HG03135 (cell line): ENCODE results near the gene GDPD2.

Experiments
- ATAC-seq: cut with Tn5 transposase; IDR thresholded peaks from one replicate; pipeline ENCODE4 v1.9.1; 2021; ENCODE audit warnings: mild to moderate bottlenecking, moderate library complexity; ENCODE audit not compliant: unreplicated experiment

Gene GDPD2

DNA sequence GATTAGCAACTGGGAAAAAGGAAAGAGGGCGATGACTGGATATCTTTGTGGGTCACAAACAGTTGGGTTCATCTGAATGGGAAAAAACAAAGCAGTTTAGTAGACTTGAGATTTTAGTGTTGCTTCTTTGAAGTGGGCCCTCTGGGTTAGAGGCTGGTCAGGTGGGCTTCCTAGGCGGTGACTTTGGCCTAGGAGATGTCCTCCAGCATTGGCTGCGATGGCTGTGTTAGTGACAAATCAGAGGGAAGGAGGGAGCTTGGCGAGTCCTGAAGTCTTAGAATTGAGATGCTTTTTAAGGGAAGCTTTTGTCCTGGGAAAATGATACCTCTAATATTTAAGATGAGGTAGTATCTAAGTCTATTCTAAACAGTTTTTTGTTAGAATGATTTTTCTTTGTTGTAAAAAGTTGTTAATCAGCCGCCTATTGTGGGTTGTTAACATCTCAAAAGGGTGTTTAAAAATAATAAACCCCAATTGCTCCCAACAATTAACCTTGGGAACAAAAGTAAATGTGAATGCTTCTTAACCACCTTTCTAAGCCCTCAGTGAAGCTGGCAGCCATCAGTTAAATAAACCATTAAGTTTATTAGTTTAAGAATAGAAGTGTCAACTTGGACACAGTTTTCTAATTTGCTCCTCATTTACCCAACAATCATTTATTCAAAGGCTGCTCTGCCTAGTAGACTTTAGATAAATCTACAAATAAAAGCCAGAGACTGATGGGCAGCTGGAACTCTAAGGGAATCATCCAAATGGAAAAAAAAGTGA is 53.2 kb downstream of the GDPD2 start:
- ATAC-seq, result no peak

DNA sequence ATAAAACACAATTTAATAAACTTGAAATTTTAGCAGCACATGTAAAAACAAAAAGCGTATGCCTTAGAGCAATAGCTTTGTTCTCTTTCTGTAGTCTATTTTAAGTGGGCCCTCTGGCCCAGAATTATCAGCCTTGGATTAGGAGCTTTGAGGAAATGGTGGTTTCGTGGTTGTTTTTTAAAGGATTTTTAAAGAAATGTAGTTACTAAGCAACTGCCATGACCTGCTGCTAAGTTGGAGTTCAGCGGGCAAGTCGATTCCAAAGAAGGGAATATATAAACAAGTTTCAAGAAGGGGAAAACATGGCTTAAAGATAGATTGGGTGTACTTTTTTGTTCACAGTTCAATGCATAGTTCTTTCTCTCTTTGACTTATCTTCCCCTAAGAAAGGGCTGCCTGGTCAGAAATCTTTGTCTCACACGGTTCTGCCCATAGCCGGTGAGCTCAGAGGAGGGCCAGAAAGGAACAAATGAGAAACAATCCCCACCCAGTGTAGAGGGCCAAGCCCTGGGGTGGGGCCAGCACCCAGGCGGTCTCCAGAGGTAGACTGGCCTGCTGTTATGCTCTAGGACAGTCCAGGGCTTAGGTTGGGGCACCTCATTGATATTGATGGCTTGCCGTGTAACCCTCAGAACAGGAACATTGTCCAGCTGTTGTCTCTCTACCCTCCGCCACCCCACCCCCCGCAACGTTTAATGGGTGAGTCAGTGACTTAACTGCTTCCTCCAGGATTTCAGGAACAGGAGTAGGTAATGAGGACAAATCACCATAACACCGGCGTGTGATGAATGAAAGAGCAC is 54.0 kb downstream of the GDPD2 start:
- ATAC-seq, result no peak

DNA sequence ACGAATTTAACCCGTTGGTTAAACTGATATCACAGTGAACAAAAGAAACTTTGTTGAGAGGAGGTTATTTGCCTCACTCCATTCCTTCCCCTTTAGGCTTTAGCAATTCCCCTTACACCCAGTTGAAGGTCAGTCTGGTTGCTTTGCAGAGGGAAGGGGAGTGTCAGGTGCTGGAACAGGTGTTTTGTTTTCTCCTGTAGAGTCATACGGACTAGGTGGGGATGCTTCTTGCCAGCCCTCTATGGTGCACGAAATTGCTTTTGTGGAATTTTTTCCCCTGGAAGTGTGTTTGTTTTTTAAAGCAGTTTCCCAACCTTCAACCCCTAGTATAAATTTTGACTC is 54.6 kb downstream of the GDPD2 start:
- ATAC-seq, result no peak

DNA sequence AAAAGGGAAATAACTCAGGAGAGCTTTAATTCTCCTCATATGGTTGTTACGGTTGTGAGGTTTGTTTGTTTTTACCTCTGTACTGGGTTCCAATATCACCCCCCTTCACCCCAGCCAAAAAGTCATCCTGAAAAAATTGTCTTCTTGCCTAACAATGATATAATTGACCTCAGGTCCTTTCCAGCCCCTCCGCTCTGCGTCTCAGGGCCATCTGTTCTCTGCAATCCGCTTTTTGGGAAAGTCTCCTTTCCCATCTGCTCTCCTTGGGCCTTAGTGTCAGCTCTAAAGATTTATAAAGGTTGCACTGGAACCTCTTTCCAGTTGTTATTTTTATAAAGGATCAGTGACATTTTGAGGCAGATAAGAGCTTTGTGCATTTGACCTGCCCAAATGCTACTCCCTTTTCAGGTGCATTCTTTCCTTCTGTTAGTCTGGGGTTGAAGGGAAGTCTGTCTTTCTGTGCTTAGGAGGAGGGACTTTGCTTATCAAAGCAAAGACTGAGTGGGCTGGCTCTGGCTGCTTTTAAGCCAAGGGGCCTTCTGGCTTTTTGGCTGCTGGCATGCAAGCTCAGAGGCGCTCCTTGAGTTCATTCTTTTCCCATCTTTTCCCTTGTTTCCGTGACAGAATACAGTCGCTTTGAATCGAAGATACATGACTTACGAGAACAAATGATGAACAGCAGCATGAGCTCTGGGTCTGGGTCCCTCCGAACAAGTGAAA is 55.6 kb downstream of the GDPD2 start:
- ATAC-seq, result no peak

DNA sequence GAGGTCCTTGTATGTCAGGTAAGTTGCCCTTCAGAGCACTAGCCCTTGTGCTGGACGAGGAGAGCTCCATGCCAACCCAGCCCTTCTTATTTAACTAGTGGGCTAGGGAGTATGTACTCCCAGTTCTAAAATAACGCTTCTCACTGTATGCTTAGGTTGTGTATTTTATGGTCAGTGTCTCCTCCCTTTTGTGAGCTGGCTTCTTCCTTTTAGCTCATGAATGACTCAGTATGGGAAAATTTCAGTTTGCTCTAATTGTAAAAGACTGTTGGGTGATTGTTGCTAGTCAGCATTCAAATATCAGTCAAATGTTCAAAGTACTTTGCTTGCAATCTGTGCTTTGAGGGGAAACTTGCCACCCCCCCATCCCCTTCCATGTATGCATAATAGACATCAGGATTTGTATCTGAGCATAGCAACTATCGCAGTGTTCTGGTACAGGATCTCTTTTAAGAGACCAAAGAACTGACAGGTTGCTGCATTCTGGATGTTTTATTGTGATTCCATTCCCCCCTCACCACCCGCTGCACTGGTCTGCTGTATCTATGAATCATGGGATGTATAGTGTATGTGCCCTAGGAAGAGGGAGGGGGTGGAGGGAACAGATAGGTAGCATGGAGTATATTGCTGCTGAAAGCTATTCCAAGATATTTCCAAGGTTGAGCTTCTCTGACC is 56.3 kb downstream of the GDPD2 start:
- no peak for ATAC-seq

DNA sequence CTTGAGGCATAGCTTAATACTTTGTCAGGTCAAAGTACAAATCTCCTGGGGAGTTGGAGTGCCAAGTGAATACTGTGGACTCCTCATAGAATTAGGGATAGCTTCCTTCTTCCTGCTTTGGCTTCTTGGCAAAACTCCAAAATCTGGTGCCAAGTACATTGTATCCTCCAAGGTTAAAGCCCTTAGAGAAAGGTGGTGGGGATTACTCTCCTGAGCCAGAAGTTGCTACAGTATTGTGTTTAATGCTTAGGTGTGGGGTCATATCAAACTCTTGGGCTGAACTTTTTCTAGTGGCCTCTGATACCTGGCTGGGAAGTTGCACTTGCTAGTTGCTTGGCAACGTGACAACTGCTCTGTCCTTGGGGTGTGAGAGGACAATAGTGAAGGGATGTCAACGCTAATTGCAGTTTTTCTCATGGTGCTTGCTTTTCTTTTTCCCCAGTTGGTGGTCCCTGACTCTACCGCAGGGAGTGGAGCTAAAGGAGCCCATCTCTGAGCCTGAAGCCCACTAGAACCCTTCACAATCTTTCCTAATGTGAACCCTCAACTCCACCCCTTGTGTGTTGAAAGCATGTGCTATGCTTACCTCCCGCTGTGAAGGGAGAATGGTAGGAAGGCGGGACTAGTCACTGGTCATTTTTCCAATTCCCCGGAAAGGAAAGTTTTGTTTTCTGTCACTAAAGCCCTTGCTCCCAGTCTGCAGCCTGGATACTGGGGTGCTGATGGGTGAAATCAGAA is 57.0 kb downstream of the GDPD2 start:
- ATAC-seq, result no peak

DNA sequence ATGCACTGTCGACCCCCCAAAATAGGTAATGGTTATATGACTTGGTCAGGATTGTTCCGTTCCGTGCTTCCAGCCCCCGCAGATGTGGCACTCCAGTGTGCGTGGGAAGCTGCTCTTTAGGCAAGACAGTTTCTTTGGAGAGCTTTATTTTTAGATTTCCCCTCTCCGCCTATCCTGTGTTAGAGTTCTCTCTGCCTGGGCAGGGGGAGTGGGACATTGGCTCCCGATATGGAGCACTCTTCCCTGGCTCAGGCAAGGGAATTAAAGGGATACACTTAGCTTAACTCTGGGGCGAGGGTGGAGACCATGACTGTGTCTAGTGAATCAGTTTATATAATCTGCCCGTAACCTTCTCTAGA is 57.5 kb downstream of the GDPD2 start:
- ATAC-seq, result no peak

DNA sequence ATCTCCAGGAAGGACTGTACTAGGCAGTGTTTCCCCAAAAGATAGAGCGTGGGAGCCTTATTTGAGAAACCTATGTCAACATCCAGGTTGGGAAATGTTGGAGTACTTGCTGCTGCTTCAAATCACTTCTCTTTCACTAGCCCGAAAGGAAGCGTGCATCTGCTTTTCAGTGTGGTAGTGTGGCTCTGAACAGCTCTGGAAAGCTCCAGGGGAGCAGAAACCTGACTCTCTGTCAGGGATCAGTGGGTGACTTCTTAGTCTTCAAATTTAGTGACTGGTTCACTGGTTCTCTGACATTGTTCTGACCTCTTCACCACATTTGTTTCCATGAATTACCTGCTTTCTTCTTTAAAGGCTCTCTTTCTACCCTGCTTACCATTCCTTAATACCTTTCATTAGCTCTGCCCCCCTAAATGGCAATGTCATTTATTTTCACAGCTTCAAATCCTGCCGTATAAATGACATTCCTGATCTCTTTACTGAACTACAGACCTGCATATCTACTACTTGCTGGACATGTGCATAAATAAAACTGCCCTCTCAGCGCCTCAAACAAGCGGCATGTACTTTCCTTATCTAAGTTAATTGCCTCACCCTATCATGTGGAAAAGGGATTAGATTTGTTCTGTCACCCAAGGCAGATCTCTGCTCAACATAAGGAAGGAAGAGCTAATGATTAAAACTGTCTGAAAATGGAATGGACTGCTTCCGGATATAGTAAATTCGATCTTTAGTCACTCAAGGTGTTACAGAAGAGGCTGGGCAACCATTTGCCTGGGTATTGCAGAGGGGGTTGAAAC is 58.6 kb downstream of the GDPD2 start:
- no peak for ATAC-seq

DNA sequence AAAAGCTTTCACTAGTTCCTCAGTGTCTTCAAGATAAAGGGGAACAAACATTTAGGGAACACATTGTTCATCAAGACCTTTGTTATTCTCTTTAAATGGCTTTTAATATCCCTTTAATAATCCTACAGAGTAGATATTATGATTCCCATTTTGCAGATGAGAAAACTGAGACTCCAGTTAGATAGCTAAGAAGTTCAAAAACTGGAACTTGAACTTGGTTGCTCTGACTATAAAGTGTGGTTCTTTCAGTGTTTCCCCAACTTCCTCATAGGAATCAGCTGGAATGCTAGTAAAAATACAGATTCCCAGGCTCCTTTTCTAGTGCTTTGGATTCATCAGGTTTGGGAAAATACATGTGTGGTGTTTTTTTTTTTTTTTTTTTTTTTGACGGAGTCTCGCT is 59.2 kb downstream of the GDPD2 start:
- ATAC-seq, result no peak
